GM18508 (cell line): ENCODE results near the gene SCIN.

Experiments
- ATAC-seq: cut with Tn5 transposase; IDR thresholded peaks from one replicate; pipeline ENCODE4 v1.9.1; 2021; ENCODE audit warnings: moderate number of reproducible peaks; ENCODE audit not compliant: insufficient read depth, unreplicated experiment

Gene SCIN

DNA sequence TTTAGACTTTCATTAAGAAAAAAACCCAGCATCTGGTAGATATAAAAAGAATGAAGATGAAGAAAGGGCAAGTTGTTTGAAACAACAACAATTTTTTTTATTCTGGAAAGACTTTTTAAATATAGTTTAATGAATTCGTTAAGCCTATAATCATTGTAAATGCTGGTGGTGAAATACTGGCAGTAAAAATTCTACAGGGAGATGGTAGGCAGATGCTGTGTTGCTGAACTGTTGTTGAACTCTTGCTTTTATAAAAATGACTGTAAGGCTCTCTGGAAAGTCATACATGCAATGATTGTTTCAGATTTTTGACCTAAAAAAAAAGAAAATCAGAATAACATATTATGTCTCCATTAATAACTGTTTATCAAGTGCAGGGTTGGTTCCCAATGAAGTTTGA, 39.0 kb downstream of the SCIN start:
- ATAC-seq: no peak

DNA sequence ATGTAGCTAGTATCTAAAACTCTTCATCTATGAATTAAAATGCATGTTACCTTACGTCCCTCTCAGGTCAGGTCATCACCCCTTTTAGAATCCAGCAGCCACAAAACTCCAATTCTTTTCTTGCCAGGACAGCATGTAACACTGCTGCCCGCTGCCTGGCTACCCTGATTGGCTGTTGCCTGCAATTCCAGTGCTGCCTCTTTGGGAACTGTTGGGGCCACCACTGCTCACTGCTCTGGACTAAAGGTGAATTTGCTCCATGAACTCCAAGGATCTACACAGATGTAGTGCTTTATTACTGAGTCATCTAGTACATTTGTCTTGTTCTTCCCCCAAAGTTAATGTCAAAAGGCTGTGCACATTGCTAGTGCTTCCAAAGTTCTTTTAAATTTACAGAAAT, 40.4 kb downstream of the SCIN start:
- ATAC-seq: no peak

DNA sequence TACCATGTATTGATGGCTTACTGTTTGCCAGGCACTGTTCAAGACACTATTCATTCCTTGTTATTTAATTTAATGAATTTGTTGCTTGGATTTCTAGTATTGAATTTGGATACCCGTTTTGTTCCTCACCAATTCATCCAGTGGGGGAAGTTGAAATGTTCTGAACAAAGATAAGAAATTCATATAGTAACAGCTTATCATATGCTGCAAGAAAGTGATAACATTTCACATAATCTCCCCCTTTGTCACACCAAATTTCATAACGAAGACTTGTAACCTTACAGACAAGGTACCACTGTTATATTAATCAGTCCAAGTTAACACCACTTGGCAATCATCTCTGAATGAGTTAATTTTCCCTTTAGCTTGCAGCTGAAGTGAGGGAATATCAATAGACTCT, 42.1 kb downstream of the SCIN start:
- no peak for ATAC-seq

DNA sequence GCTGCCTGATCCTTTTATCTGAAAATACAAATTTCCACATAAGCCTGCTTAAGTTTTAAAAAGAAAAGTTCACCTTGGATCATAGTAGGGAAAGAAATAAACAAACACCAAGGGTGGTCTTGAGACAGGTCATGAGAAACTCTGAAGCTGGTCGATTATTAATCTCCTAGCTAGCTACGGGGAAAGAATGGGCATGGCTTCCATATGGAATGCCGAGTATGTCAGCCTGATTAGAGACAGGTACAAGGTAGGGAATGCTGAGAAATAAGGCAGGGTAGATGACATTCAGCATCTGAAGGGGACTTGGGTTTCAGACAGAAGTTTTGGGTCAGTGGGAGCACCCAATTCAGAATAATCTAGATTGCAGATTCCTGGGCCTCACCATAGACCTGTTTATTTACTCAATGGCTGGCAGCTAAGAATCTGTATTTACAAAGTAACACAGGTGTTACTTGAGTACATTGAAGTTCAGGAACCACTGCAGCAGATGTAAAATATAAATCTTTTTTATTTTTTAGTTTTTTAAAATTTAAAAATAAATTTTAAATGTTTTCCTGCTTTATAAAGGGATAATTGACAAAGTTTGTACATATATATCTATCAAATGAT, 49.0 kb downstream of the SCIN start:
- ATAC-seq: no peak

DNA sequence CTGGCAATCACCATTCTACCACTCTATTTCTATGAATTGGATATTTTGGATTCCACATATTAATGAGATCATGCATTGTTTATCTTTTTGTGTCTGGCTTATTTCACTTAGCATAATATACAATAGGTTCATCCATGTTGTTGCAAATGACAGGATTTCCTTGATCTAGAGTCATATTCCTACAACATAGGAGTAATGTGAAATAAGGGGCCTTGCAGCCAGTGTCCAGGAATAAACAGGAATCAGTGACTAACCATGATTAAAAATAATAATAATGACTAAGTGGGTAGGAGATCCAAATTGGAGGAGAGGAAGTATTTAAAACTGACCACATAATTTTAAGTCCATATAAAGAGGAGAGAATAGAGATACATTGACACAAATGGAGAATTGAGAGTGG, 49.9 kb downstream of the SCIN start:
- ATAC-seq: no peak

DNA sequence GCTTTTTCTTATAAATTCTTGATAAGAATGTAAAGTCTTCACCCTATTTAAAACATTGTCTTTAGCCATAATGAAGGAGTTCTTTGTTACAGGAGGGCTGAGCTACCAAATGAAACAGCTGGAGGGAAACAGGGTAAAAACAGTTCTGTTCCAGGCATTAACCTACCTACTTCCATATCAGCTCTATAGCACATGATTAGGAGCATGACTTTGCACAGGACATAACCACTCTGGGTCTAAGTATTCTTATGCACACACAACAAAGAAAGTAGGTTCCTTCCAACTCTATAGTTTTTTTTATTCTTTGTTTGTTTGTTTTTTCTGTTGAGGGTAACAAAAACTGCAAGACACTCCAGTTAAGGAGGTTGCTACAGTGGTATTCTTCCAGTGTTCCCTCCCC, 52.7 kb downstream of the SCIN start:
- ATAC-seq: no peak

DNA sequence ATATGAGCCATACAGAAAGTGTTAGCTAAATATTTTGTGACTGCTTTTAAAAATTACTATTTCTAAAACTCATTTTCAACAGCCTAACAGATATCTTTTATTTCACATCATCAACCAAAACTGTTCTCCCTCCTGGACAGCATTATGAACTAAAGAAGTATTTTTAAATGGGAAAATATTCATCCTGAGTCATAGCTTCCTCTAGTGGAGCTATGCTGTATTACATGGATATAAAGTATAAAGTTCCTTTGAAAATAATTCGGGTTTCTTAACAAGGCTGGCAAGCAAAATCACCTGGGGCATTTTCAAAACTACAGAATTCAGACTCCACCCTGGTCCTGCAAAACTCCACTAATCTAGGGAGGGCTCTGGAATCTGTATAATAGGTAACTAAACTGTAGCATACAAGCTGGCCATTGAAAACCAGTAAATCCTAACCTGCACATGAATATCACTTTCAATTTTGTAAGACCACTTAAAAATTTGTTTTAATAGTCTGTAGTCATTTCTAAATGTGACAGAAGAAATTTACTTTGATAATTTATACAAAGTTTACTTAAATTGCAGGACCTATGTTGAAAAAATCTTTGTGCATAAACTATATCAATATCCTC, 53.5 kb downstream of the SCIN start:
- no peak for ATAC-seq

DNA sequence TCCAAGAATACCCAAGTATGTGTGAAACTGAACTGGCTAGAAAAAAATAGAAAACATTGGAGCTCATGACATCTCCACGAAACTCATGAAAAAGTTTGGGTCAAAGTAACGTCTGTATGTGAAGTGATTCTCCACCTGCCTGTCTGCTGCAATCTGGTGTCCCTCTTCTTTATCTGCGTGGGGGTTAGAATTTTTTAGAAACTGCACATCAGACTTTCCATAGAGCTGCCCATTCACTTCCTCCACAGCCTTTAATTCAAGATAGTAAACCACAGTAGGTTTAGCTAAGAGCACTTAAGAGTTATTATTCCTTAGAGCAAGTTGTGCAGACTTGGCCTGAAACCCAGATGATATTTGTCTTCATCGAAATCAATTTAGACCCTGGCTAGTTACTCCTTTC, 55.3 kb downstream of the SCIN start:
- ATAC-seq: no peak

DNA sequence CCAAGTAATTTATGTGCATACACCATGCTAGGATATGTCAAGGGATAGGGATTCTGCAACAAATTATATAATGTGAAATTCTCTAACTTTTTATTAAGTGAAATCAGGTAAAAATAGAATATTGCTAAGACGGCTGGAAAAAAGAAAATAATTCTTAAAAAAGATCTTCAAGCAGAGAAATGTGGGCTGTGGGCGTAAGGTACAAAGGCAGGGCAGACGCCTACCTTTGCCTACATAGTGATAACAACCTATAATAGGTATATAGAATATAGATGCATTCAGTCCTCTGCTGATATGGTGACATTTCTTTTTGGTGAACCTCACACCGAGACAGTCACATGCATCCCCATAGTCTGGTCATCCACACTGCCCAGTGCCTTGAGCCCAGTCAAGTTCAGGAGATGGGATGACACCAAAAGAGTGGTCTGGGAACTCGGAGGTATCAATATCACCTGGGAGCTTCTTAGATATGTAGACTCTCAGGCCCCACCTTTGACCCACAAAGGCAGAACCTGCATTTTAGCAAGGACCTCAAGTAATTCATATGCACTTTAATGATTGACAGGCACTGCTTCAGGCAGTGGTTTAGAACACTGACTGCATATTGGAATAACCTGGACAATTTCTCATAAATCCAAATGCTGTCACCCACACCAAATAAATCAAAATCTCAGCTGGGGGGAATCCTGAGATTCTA, 59.4 kb downstream of the SCIN start:
- ATAC-seq: no peak

DNA sequence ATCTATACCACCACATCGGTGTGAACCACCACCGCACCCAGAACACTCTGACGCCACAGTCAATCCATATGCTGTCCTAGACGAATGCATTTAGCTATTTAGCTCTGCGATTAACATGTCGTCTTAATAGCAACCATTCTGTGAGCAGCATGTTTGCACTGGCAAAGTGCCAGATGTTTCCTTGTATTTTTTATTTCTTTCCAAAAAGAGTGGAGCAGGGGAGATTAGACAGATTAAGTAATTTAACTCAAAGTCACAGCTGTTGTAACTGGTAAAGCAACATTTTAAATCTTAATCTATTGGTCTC, 59.9 kb downstream of the SCIN start:
- no peak for ATAC-seq

DNA sequence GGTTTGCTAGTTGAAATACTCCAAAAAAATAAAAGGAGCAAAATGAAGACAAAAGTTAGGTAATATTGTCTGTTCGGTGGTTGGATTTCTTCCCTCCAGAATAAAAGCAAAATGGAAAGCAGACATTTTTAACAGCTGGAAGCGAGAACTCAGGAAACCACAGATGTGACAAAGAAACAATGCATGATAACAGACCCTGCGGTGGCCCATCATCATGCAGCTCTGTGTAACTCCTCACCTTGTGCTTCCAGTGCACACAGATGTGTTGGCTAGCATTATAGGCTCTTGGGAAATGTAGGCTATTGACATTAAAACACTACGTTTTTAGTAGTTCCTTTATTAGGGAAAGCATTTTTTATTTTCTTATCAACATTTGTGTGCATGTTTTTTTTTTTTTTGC, 63.1 kb downstream of the SCIN start:
- ATAC-seq: no peak

DNA sequence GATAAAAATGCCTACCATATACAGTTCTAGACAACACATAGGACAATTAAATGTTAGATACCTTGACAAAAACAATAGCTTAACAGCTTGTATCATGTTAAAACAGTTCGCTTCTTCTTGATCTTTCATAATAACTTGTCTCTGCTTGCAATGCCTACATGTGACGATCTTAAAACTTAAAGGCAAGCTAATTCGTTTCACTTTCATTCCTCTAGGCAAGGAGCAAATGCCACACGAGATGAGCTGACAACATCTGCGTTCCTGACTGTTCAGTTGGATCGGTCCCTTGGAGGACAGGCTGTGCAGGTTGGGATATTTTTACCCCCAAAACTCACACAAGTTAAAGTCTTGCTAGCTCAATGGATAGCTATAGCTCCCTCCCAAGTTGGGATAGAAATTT, 65.3 kb downstream of the SCIN start:
- ATAC-seq: peak; percentile 75

DNA sequence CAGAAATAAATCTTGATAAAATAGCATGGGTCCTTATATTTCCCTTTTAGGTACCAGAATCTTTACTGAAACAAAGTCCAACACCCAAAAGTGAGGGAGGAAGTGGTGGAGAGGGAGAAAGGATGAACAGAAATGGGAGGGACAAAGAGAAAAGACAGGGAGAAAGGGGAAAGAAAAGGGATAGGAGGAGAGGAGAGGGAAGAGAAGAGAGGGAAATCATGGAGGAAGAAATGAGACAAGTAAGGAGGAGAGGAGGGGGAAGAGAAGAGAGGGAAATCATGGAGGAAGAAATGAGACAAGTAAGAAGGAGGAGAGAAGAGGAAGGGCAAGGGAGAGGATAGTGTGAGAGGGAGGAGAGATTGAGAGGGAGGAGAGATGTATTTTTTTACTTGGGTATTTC, 66.8 kb downstream of the SCIN start:
- ATAC-seq: no peak

DNA sequence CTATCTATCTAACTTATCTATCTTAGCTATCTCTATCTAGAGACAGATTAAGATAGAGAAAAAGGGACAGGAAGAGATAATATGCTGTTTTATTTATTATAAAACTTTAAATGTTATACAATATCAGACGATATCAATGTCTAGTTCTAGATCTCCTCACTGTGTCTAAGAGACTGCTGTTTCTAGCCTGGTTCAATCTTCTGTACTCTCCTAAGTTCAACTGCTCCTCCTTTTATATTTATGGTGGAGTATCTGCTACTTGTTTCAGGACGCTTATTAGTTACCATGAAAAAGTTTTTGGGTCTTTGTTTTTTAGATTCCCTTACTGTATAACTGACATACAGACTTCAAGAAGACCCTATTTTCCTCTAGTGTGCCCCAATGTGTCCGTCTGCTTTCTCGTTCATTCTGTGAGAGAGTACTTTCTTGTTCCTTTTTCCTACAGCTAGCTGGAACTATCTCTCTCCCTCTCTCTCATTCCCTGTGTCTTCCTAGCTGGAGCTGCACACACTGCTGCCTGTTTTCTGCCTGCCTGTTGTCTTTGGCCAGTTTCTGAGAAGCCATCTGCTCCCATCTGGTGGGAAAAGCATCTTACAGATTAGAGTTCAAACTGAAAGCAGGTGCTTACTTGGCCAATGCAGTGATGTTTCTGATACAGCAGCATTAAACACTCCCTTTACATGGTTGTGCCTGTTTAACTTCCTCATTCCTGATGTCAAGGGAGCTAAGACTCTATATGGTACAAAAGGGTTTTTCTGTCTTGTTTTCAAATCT, 67.5 kb downstream of the SCIN start:
- ATAC-seq: peak; percentile 34

DNA sequence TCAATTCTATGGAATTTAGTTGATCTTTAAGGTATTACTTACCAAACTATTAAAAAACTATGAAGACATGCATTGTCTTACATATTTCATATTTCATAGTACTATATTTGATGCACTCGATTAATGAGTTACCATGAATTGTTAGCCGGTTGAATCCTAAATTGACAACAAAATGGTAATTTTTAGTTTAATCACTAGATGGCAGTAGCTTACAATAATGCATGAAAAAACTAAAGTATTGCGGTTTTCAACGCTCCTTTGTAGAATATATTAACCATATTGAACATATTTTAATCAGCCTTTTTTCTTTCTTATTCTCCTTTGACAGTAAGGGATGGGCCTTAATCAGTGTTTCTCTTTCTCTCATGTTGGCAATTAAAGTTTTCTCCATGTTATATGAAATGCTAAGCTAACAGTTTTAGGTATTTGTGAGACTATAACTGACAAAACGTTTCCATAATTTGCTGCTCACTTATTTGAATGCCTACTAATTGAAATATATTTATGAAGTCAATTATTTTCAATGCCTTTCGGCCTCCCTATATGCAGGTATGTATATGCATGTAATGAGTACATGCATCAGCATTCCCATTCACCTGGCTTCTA, 68.4 kb downstream of the SCIN start:
- peak; percentile 30 for ATAC-seq

DNA sequence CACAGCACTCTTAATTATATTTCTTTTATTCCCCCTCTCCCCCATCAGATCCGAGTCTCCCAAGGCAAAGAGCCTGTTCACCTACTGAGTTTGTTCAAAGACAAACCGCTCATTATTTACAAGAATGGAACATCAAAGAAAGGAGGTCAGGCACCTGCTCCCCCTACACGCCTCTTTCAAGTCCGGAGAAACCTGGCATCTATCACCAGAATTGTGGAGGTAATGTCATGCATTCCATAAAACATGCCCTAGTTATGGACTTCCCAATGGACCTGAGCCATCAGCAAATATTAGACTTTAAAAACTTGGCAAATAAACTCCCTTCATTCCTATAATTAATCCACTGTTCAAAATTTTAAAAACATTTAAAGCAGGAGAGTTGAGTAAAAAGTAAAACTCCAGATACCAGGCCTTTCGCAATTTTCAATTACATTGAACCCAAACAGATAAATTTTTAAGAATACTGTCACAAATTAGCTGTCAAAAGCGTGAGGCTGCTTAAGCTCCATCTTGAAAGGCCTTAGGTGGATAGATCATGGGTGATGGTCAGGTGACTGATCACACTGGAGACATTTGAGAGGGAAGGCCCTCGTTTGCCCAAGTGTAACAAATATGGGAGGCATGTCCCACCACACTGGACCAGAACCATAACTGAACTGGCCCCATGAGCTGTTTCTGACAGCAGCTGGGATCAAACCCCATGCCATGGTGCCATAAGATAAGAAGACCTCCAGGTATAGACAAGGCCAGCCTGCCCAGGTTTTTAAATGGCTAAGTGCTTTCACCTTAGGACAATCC, 70.0 kb downstream of the SCIN start:
- no peak for ATAC-seq

DNA sequence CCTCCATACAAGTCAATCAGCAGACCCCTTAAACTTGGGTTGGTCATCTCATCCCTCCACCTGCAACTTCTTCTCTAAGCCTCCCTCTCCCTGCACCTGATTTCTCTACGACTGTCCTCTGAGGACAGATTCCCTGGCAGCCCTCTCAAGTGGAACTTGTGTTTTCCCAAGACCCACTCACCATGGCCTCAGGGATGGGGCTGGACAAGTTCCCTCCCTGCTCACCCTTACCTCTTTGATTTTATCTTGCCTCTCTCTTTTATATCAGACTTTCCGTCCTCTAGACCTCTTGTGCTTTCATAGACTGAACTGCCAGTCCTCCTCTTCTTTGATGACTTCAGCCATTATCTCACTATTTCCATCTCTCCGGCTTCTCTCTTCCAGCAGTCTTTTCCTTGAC, 70.7 kb downstream of the SCIN start:
- ATAC-seq: no peak

DNA sequence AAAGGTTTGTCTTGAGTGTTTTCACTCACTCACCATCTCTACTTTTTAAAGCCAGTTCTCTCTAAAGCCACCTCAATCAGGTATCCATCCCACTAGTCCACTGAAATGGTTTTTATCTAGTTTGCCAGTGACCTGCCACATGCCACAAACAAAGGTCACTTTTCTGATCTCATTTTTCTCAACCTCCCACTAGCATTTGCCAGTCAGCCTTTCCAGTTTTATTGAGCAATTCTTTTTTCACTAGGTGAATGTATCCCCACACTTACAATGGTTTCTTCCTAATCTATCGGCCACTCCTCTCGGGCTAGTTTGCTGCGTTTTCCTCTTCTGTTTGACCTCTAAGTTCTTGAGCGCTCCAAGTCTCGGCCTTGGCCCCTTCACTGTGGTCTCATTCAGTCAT, 72.0 kb downstream of the SCIN start:
- ATAC-seq: no peak

DNA sequence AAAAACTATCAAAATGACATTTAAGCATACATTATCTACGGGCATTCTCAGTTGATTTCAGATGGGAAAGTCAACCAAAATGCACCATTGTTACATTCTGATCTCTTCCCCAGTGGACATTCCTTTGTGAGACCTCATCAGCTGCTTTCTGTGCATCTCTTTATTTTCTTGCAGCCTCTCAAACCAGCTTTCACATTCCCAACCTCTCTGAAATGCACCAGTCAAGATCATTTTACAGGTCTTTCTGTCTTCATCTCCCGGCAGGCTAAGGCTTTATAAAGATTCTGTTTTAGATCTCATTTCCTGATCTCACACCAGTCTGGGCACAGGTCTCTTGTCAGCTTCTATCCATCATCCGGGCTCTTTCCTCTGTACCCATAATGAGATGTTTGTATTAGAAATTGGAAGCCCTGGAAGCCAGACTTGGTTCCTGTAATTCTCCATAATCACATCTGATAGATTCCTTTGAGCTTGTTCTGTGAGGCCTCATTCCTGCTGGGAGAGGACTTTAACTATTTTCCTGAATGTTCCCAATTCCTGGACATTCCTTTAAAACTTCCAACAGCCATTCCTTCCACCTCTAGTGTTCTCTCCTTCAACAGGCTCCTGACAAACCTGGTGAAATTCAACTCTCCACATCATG, 72.6 kb downstream of the SCIN start:
- no peak for ATAC-seq

DNA sequence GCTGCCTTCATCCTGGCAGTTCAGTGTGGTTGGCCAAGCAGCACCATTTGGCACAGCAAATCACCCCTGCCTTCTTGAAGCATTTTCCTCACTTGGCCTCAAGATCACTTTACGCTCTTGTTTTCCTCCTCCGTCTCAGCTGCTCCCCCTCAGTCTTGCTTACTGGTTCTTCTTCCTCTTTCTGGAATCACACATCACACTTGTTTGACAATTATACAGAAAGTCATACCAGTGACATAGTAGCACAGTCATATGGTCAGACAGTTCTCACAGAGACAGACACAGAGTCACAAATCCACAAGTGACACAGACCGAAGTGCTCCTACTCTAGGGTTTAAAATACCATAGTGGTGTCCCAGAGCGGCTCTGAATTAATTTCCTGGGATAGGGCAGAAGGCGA, 73.1 kb downstream of the SCIN start:
- ATAC-seq: no peak
